MM.1S (cell line): ENCODE results near the gene GALNT4.

Experiments used
- DNase-seq: peaks from one replicate; pipeline ENCODE4 v3.0.0-alpha.2; 2015
- H2AFZ ChIP-seq: fragments of 300-600 bp; sonication (generic); 2 replicates; pipeline ENCODE4 v1.6.0; 2016; ENCODE audit warnings: antibody characterized with exemption, low read length
- H3F3A ChIP-seq: fragments of 300-600 bp; sonication (generic); 2 replicates; pipeline ENCODE4 v1.6.1; 2016; ENCODE audit warnings: mild to moderate bottlenecking, antibody characterized with exemption, low read length, moderate library complexity, mixed read lengths; ENCODE audit not compliant: insufficient read depth
- H3K27ac ChIP-seq: fragments of 300-600 bp; sonication (generic); 2 replicates; pipeline ENCODE4 v1.5.1; 2016; ENCODE audit warnings: mild to moderate bottlenecking, low read length
- H3K27me3 ChIP-seq: fragments of 300-600 bp; sonication (generic); replicated peaks from 2 replicates; pipeline ENCODE4 v1.6.0; 2016; ENCODE audit warnings: low read length; ENCODE audit not compliant: insufficient read depth
- H3K36me3 ChIP-seq: fragments of 300-600 bp; sonication (generic); replicated peaks from 2 replicates; pipeline ENCODE4 v1.6.1; 2016; ENCODE audit warnings: mild to moderate bottlenecking, low read length, mixed read lengths; ENCODE audit not compliant: insufficient read depth
- H3K4me1 ChIP-seq: fragments of 300-600 bp; sonication (generic); 2 replicates; pipeline ENCODE4 v1.6.1; 2016; ENCODE audit warnings: low read length, mixed read lengths
- H3K4me2 ChIP-seq: fragments of 300-600 bp; sonication (generic); 2 replicates; pipeline ENCODE4 v1.6.0; 2016; ENCODE audit warnings: low read depth, low read length
- H3K4me3 ChIP-seq: fragments of 300-600 bp; sonication (generic); 2 replicates; pipeline ENCODE4 v1.5.1; 2016; ENCODE audit warnings: low read length, mixed read lengths
- H3K79me2 ChIP-seq: fragments of 300-600 bp; sonication (generic); 2 replicates; pipeline ENCODE4 v1.6.1; 2016; ENCODE audit warnings: mixed run types, low read length, mixed read lengths
- H3K9ac ChIP-seq: fragments of 300-600 bp; sonication (generic); 2 replicates; pipeline ENCODE4 v1.6.1; 2016; ENCODE audit warnings: low read length, mixed read lengths
- H3K9me2 ChIP-seq: fragments of 300-600 bp; sonication (generic); replicated peaks from 2 replicates; pipeline ENCODE4 v1.6.1; 2016; ENCODE audit warnings: mild to moderate bottlenecking, low read length, mixed read lengths; ENCODE audit not compliant: insufficient read depth
- H3K9me3 ChIP-seq: fragments of 300-600 bp; sonication (generic); replicated peaks from 2 replicates; pipeline ENCODE4 v1.6.1; 2016; ENCODE audit warnings: mild to moderate bottlenecking, low read length, mixed read lengths; ENCODE audit not compliant: insufficient read depth
- H4K20me1 ChIP-seq: fragments of 300-600 bp; sonication (generic); 2 replicates; pipeline ENCODE4 v1.6.1; 2016; ENCODE audit warnings: mild to moderate bottlenecking, low read length, moderate library complexity, mixed read lengths; ENCODE audit not compliant: insufficient read depth
- CTCF ChIP-seq: fragments of 300-600 bp; sonication (generic); IDR thresholded peaks from 2 replicates; pipeline ENCODE4 v1.5.1; 2016; ENCODE audit warnings: antibody characterized with exemption, low read length, mixed read lengths
- EZH2 ChIP-seq: fragments of 300-600 bp; sonication (generic); optimal IDR thresholded peaks from 2 replicates; pipeline ENCODE3; 2017; ENCODE audit warnings: low read depth, mild to moderate bottlenecking, antibody characterized with exemption, low read length, mixed read lengths
- EZH2phosphoT487 ChIP-seq: fragments of 300-600 bp; sonication (generic); IDR thresholded peaks from 2 replicates; pipeline ENCODE4 v1.6.1; 2018; ENCODE audit warnings: antibody characterized with exemption, low read length

Gene GALNT4

GRCh38 chr12:89529738-89530137 lies 5.1 kb upstream of the GALNT4 start:
- no peaks in the 10 kb centered on the region for H3K9me2 ChIP-seq
- no peak overlapping the region for H3K4me2 ChIP-seq
- H3K4me3 ChIP-seq: no peak overlapping the region
- no peaks in the 10 kb centered on the region for H3K36me3 ChIP-seq
- no peak overlapping the region for H3K27ac ChIP-seq
- H2AFZ ChIP-seq: no peak overlapping the region
- no peaks in the 10 kb centered on the region for H3K27me3 ChIP-seq
- H3K4me1 ChIP-seq: peaks cover 12% of the 10 kb centered on the region; the same call in 1 of the 2 replicates
- no peak overlapping the region for H3K9ac ChIP-seq
- peaks cover 22% of the 10 kb centered on the region for H3K79me2 ChIP-seq
- no peaks in the 10 kb centered on the region for H3K9me3 ChIP-seq
- H3F3A ChIP-seq: peaks cover 3% of the 10 kb centered on the region; the same call in 1 of the 2 replicates
- TF ChIP-seq EZH2 (no peak), CTCF (peak; percentile 78)
- no peaks in the 10 kb centered on the region; the same call in 1 of the 2 replicates for H4K20me1 ChIP-seq
- DNase-seq: peak; percentile 57

GRCh38 chr12:89528434-89528833 lies 3.8 kb upstream of the GALNT4 start:
- TF ChIP-seq EZH2phosphoT487 (no peak), EZH2 (no peak), CTCF (no peak)
- H3K4me2 ChIP-seq: no peak overlapping the region

GRCh38 chr12:89525824-89526770 lies 1.5 kb upstream of the GALNT4 start, which contains the start of gene POC1B:
Gene POC1B (minus strand): TSS chr12:89526047. CDS start chr12:89525895, 152 bp downstream.
- peak; percentile 75 for DNase-seq
- peak within 1 kb of the TSS; percentile 88 for H3K27ac ChIP-seq
- no peaks in the 10 kb centered on the region for H3K36me3 ChIP-seq
- H3K4me3 ChIP-seq: peak within 1 kb of the TSS; percentile 88
- TF ChIP-seq EZH2phosphoT487: no peak
- no peak for TF ChIP-seq EZH2
- no peaks in the 10 kb centered on the region for H3K9me3 ChIP-seq
- peaks cover 6% of the 10 kb centered on the region; the same call in 1 of the 2 replicates for H3F3A ChIP-seq
- H3K79me2 ChIP-seq: peaks cover 58% of the 10 kb centered on the region
- H3K4me2 ChIP-seq: peak within 1 kb of the TSS; percentile 81
- H2AFZ ChIP-seq: peak within 1 kb of the TSS; percentile 84
- H3K4me1 ChIP-seq: peaks cover 28% of the 10 kb centered on the region
- no peaks in the 10 kb centered on the region for H3K9me2 ChIP-seq
- H3K27me3 ChIP-seq: no peaks in the 10 kb centered on the region
- no peaks in the 10 kb centered on the region for H4K20me1 ChIP-seq
- H3K9ac ChIP-seq: peak within 1 kb of the TSS; percentile 88

More at GRCh38 chr12:89528434-89528833, 3.8 kb upstream of the GALNT4 start:
- Histone ChIP-seq H3F3A (peaks cover 6% of the 10 kb centered on the region; the same call in 1 of the 2 replicates), H3K4me1 (peaks cover 17% of the 10 kb centered on the region), H3K79me2 (peaks cover 35% of the 10 kb centered on the region), H3K9ac (no peak overlapping the region), H3K27me3 (no peaks in the 10 kb centered on the region), H3K36me3 (no peaks in the 10 kb centered on the region), H4K20me1 (no peaks in the 10 kb centered on the region), H3K27ac (no peak overlapping the region), H3K9me2 (no peaks in the 10 kb centered on the region), H3K4me3 (no peak overlapping the region), H2AFZ (no peak overlapping the region), H3K9me3 (no peaks in the 10 kb centered on the region)
- DNase-seq: no peak
